MM.1S (cell line): ENCODE results near the gene SIX3.

Experiments used
- DNase-seq: peaks from one replicate; pipeline ENCODE4 v3.0.0-alpha.2; 2015
- H2AFZ ChIP-seq: fragments of 300-600 bp; sonication (generic); 2 replicates; pipeline ENCODE4 v1.6.0; 2016; ENCODE audit warnings: antibody characterized with exemption, low read length
- H3F3A ChIP-seq: fragments of 300-600 bp; sonication (generic); 2 replicates; pipeline ENCODE4 v1.6.1; 2016; ENCODE audit warnings: mild to moderate bottlenecking, antibody characterized with exemption, low read length, moderate library complexity, mixed read lengths; ENCODE audit not compliant: insufficient read depth
- H3K27ac ChIP-seq: fragments of 300-600 bp; sonication (generic); 2 replicates; pipeline ENCODE4 v1.5.1; 2016; ENCODE audit warnings: mild to moderate bottlenecking, low read length
- H3K27me3 ChIP-seq: fragments of 300-600 bp; sonication (generic); replicated peaks from 2 replicates; pipeline ENCODE4 v1.6.0; 2016; ENCODE audit warnings: low read length; ENCODE audit not compliant: insufficient read depth
- H3K36me3 ChIP-seq: fragments of 300-600 bp; sonication (generic); replicated peaks from 2 replicates; pipeline ENCODE4 v1.6.1; 2016; ENCODE audit warnings: mild to moderate bottlenecking, low read length, mixed read lengths; ENCODE audit not compliant: insufficient read depth
- H3K4me1 ChIP-seq: fragments of 300-600 bp; sonication (generic); 2 replicates; pipeline ENCODE4 v1.6.1; 2016; ENCODE audit warnings: low read length, mixed read lengths
- H3K4me2 ChIP-seq: fragments of 300-600 bp; sonication (generic); 2 replicates; pipeline ENCODE4 v1.6.0; 2016; ENCODE audit warnings: low read depth, low read length
- H3K4me3 ChIP-seq: fragments of 300-600 bp; sonication (generic); 2 replicates; pipeline ENCODE4 v1.5.1; 2016; ENCODE audit warnings: low read length, mixed read lengths
- H3K79me2 ChIP-seq: fragments of 300-600 bp; sonication (generic); 2 replicates; pipeline ENCODE4 v1.6.1; 2016; ENCODE audit warnings: mixed run types, low read length, mixed read lengths
- H3K9ac ChIP-seq: fragments of 300-600 bp; sonication (generic); 2 replicates; pipeline ENCODE4 v1.6.1; 2016; ENCODE audit warnings: low read length, mixed read lengths
- H3K9me2 ChIP-seq: fragments of 300-600 bp; sonication (generic); replicated peaks from 2 replicates; pipeline ENCODE4 v1.6.1; 2016; ENCODE audit warnings: mild to moderate bottlenecking, low read length, mixed read lengths; ENCODE audit not compliant: insufficient read depth
- H3K9me3 ChIP-seq: fragments of 300-600 bp; sonication (generic); replicated peaks from 2 replicates; pipeline ENCODE4 v1.6.1; 2016; ENCODE audit warnings: mild to moderate bottlenecking, low read length, mixed read lengths; ENCODE audit not compliant: insufficient read depth
- H4K20me1 ChIP-seq: fragments of 300-600 bp; sonication (generic); 2 replicates; pipeline ENCODE4 v1.6.1; 2016; ENCODE audit warnings: mild to moderate bottlenecking, low read length, moderate library complexity, mixed read lengths; ENCODE audit not compliant: insufficient read depth
- EZH2 ChIP-seq: fragments of 300-600 bp; sonication (generic); optimal IDR thresholded peaks from 2 replicates; pipeline ENCODE3; 2017; ENCODE audit warnings: low read depth, mild to moderate bottlenecking, antibody characterized with exemption, low read length, mixed read lengths
- EZH2phosphoT487 ChIP-seq: fragments of 300-600 bp; sonication (generic); IDR thresholded peaks from 2 replicates; pipeline ENCODE4 v1.6.1; 2018; ENCODE audit warnings: antibody characterized with exemption, low read length
- TF ChIP-seq, protein P1 (sequence below): fragments of 300-600 bp; sonication (generic); IDR thresholded peaks from 2 replicates; pipeline ENCODE4 v1.5.1; 2016; ENCODE audit warnings: antibody characterized with exemption, low read length, mixed read lengths

Gene SIX3

DNA sequence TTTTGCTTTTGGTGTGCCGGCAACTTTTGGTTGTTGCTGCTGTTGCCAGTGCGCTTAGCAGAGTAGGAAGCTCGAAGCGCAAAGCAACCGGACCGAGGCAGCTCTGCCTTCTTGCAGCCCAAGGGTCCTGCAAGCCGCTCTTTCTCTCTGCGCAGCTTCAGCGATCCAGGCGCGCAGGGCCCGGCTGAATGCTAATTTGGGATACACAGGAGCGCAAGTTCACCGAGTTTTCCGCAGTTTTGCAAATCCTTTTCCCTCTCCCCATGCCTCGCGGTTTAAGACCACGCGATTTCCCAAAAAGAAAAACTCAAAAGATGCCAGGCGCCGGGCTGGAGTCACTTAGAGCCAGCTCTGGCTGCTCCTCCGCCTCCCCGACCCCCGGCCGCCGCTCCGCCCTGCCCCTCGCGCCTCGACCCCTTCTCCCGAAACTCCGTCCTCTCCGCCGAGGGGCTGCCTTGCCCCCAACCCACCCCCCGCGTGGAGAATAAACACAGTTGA is 13.5 kb upstream of the SIX3 start:
- Histone ChIP-seq H3K9me3 (no peaks in the 10 kb centered on the region), H3K36me3 (no peaks in the 10 kb centered on the region), H3K4me1 (no peaks in the 10 kb centered on the region; the same call in 1 of the 2 replicates), H3K9ac (no peak overlapping the region), H3K79me2 (no peaks in the 10 kb centered on the region), H3K27me3 (peaks cover 25% of the 10 kb centered on the region), H3K9me2 (no peaks in the 10 kb centered on the region), H3K27ac (no peak overlapping the region), H3K4me3 (no peak overlapping the region), H3F3A (no peaks in the 10 kb centered on the region), H3K4me2 (no peak overlapping the region), H4K20me1 (no peaks in the 10 kb centered on the region), H2AFZ (no peak overlapping the region)
- TF ChIP-seq, protein P1, sequence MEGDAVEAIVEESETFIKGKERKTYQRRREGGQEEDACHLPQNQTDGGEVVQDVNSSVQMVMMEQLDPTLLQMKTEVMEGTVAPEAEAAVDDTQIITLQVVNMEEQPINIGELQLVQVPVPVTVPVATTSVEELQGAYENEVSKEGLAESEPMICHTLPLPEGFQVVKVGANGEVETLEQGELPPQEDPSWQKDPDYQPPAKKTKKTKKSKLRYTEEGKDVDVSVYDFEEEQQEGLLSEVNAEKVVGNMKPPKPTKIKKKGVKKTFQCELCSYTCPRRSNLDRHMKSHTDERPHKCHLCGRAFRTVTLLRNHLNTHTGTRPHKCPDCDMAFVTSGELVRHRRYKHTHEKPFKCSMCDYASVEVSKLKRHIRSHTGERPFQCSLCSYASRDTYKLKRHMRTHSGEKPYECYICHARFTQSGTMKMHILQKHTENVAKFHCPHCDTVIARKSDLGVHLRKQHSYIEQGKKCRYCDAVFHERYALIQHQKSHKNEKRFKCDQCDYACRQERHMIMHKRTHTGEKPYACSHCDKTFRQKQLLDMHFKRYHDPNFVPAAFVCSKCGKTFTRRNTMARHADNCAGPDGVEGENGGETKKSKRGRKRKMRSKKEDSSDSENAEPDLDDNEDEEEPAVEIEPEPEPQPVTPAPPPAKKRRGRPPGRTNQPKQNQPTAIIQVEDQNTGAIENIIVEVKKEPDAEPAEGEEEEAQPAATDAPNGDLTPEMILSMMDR = no peak
- no peak for TF ChIP-seq EZH2phosphoT487
- no peak for TF ChIP-seq EZH2
- DNase-seq = no peak

DNA sequence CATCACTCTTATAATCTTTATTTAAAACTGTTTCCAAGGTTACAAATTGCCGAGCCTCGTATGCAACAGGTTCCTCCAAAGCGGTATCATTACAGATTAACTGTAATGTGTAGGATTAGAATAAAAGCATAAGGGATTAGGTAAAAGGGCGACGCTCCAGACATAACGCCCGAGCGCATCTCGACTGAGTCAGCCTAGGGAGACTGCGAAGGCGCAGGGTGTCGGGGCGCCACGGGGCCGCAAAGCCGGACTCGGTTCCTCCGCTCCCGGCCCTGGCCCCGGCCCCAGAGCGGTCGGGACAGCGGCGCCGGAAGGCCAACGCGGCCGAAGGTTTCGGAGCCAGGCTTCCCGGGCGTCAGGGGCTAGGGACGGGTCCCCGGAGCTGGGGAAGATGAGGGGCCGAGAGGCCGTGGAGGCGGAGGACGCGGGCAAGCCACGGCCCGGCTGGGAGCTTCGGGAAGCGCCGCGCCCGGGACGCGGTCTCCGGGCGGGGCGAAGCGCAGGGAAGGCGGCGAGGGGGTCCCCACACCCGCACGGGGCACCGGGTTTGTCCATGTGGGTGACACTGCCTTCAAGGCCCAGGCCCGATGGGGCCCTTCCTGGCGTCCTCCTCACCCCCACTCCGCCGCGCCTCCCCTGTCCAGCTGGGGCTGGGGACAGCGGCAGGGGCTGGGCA is 12.9 kb upstream of the SIX3 start:
- H3K9ac ChIP-seq = no peak overlapping the region

GRCh38 chr2:44929159-44929734 is 12.3 kb upstream of the SIX3 start:
- Histone ChIP-seq H4K20me1 (no peaks in the 10 kb centered on the region), H3K9me3 (no peaks in the 10 kb centered on the region), H2AFZ (no peak overlapping the region), H3K27ac (no peak overlapping the region), H3K4me2 (no peak overlapping the region), H3K4me3 (no peak overlapping the region), H3F3A (no peaks in the 10 kb centered on the region), H3K4me1 (no peaks in the 10 kb centered on the region; the same call in 1 of the 2 replicates), H3K9ac (no peak overlapping the region), H3K27me3 (peaks cover 37% of the 10 kb centered on the region), H3K36me3 (no peaks in the 10 kb centered on the region), H3K9me2 (no peaks in the 10 kb centered on the region), H3K79me2 (no peaks in the 10 kb centered on the region)
- no peak for DNase-seq
- TF ChIP-seq, protein P1 = no peak
- TF ChIP-seq EZH2phosphoT487 = no peak

More for the DNA sequence above, 12.9 kb upstream of the SIX3 start:
- Histone ChIP-seq H3K79me2 (no peaks in the 10 kb centered on the region), H3K4me2 (no peak overlapping the region), H3K27me3 (peaks cover 31% of the 10 kb centered on the region), H3K4me1 (no peaks in the 10 kb centered on the region; the same call in 1 of the 2 replicates), H3K4me3 (no peak overlapping the region), H3K9me2 (no peaks in the 10 kb centered on the region), H3F3A (no peaks in the 10 kb centered on the region), H4K20me1 (no peaks in the 10 kb centered on the region), H3K27ac (no peak overlapping the region), H2AFZ (no peak overlapping the region), H3K9me3 (no peaks in the 10 kb centered on the region), H3K36me3 (no peaks in the 10 kb centered on the region)
- TF ChIP-seq EZH2 (no peak), EZH2phosphoT487 (no peak)
- TF ChIP-seq, protein P1 = no peak
- DNase-seq = no peak
